Stomach (tissue), 4 donors: ENCODE data around the gene NSUN6.

Source experiments
- POLR2A ChIP-seq, 4 donors: fragments of 450-650 bp; IDR thresholded peaks; one replicate each; pipeline ENCODE4 v1.6.1; 2016; ENCODE audit warnings: antibody characterized with exemption in 4 of 4, control low read depth in 2 of 4, mild to moderate bottlenecking in 1 of 4, moderate library complexity in 1 of 4
- TF ChIP-seq, protein P1 (sequence below), 7 experiments: fragments of 450-650 bp in 4 of 7; fragments of 200-600 bp in 3 of 7; sonication (generic) in 3 of 7; IDR thresholded peaks; one replicate each; pipeline ENCODE4 v1.5.1; 2016 to 2019; ENCODE audit warnings: antibody characterized with exemption in 7 of 7, control low read depth in 2 of 7, mild to moderate bottlenecking in 1 of 7

DNA sequence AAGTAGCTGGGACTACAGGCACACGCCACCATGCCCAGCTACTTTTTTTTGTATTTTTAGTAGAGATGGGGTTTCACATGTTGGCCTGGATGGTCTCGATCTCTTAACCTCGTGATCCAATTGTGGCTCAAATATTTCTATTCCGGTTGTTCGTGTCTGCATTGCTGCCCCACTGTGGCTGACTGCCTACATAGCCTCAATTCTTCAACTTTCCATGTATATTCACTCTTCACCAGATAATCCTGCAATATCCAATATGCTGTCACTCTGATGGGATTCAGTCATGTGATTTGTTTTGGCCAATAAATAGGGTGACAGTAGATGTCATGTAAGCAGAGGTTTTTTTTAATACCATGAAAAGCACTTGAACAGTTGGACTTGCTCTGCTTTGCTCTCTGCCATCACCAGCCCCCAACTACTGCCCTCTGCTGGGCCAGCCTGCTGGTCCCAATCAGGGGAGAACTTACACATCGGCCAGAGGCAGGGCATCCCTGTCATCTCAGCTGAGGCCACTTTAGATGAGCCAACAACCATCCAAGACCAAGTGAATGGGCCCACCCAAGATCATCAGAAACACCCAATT lies 56.7 kb downstream of the NSUN6 start:
- TF ChIP-seq, protein P1, sequence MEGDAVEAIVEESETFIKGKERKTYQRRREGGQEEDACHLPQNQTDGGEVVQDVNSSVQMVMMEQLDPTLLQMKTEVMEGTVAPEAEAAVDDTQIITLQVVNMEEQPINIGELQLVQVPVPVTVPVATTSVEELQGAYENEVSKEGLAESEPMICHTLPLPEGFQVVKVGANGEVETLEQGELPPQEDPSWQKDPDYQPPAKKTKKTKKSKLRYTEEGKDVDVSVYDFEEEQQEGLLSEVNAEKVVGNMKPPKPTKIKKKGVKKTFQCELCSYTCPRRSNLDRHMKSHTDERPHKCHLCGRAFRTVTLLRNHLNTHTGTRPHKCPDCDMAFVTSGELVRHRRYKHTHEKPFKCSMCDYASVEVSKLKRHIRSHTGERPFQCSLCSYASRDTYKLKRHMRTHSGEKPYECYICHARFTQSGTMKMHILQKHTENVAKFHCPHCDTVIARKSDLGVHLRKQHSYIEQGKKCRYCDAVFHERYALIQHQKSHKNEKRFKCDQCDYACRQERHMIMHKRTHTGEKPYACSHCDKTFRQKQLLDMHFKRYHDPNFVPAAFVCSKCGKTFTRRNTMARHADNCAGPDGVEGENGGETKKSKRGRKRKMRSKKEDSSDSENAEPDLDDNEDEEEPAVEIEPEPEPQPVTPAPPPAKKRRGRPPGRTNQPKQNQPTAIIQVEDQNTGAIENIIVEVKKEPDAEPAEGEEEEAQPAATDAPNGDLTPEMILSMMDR (IDR thresholded peaks at IDR 0.05) = no peak
- no peak for TF ChIP-seq POLR2A (IDR thresholded peaks at IDR 0.05)
